Astrocyte of the spinal cord (primary cell): ENCODE measurements around the gene FBXW5.

Experiments
- DNase-seq: peaks from one replicate; pipeline ENCODE4 v3.0.0; 2011; ENCODE audit warnings: low read depth, low spot score
- H3K4me3 ChIP-seq: 2 replicates; pipeline ENCODE4 v1.5.1; 2011; ENCODE audit warnings: low read depth, mild to moderate bottlenecking, low read length, moderate library complexity
- in situ Hi-C: cut with HindIII; loops from 2 replicates; pipeline ENCODE4 v1.10.0; 2017; ENCODE audit warnings: low sequenced_read_pairs
- TF ChIP-seq, protein P1 (sequence below): IDR thresholded peaks from 2 replicates; pipeline ENCODE4 v1.5.1; 2012; ENCODE audit warnings: low read depth, mild to moderate bottlenecking, low read length, inconsistent platforms

The FBXW5 gene

DNA sequence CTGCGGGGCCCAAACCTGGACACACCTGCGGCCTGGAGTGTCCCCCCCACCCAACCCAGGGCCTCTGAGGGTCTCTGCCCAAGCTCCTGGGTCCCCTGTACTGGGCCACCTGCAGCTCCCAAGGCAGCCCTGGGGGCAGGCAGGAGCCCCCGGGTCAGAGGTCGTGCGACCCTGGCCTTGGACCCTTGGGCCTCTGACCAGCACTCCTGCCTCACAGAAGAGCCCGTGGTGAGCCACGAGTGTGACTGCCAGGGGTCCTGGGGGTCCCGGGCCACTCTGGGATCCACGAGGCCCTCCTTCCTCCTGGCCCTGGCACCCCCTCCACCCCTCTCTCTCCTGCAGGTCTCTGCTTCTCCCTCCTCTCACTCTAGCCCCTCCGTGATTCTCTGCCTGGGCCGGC lies 27.8 kb upstream of the FBXW5 start:
- H3K4me3 ChIP-seq: no peak overlapping the region
- DNase-seq: no peak
- TF ChIP-seq, protein P1, sequence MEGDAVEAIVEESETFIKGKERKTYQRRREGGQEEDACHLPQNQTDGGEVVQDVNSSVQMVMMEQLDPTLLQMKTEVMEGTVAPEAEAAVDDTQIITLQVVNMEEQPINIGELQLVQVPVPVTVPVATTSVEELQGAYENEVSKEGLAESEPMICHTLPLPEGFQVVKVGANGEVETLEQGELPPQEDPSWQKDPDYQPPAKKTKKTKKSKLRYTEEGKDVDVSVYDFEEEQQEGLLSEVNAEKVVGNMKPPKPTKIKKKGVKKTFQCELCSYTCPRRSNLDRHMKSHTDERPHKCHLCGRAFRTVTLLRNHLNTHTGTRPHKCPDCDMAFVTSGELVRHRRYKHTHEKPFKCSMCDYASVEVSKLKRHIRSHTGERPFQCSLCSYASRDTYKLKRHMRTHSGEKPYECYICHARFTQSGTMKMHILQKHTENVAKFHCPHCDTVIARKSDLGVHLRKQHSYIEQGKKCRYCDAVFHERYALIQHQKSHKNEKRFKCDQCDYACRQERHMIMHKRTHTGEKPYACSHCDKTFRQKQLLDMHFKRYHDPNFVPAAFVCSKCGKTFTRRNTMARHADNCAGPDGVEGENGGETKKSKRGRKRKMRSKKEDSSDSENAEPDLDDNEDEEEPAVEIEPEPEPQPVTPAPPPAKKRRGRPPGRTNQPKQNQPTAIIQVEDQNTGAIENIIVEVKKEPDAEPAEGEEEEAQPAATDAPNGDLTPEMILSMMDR: no peak
- in situ Hi-C loops: no loop called here

DNA sequence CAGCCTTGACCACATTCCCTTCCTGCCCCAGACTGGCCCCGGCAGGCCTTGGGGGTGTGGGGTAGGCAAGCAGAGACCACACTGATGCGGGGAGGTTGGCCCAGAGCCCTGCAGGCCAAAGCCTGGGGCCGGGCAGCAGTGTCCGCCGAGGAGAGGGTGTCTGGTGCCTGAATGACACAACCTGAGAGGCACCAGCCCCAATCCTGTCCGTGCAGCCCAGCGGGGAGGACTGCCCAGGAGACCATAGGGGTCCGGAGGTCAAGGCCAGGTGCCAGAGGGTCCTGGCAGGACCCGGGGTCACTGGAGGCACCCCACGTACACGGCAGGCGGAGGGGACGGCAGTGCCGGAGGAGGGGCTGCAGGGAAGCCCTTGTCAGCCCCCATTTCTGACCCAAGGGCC lies 27.2 kb upstream of the FBXW5 start:
- DNase-seq: no peak
- no peak overlapping the region for H3K4me3 ChIP-seq
- TF ChIP-seq, protein P1: no peak
- in situ Hi-C loops: no loop called here

DNA sequence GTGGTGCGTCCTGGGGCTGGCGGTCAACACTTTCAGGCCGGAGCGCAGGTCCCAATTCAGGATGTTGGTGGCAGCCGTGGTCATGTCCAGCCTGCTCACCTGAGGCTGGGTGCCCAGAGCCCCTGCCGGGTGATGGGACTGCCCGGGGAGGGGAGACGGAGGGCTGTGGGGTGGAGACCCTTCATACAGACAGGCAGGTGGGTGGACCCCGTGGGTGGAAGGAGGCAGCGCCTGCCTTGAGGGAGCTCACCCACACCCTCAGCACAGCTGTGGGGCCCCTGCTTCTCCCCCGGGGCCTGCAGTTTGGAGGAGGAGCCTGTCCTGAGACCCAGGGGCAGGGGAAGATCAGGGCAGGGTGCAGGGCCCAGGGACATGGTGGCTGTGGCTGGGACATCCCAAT lies 25.8 kb upstream of the FBXW5 start:
- in situ Hi-C loops: no loop called here
- no peak for DNase-seq
- no peak overlapping the region for H3K4me3 ChIP-seq
- TF ChIP-seq, protein P1: no peak

DNA sequence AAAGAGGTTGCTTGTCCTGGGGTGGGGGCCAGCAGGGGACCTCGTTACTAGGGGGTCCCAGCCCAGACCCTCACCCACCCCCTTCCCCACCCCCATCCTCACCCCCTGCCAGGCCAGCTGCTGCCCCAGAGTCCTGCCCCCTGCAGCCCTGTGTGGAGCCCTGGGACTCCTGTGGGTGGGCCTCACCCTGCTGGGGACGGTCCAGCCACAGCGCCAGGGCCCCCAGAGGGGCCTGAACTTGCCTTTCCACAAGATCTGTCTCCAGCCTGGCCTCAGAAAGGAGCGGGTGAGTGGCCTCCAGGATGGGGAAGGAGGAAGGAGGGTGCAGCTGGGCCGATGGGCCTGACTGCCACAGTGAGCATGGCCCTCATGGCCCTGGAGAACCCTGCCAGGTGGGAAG lies 25.2 kb upstream of the FBXW5 start:
- in situ Hi-C loops: no loop called here
- TF ChIP-seq, protein P1: no peak

DNA sequence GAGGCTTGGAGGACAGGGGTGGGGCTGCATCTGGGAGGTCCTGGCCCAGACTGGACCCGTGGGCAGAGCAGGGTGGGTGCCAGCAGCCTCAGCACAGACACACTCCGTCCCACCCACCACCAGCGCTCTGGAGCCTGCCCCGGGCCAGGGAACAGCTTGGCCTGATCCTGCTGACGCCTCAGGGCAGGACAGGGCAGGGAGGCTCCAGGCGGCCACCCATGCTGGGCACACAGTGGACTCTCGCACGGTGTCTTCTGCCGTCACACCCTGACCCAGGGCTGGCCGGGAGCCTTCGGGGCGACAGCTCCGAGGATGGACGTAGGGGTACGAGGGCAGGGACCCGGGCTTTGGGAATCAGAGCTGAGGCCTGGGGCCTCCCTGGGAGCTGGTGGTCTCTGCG lies 24.6 kb upstream of the FBXW5 start:
- in situ Hi-C loops: no loop called here
- no peak overlapping the region for H3K4me3 ChIP-seq
- TF ChIP-seq, protein P1: no peak
- DNase-seq: no peak

More for the DNA sequence above, 25.2 kb upstream of the FBXW5 start:
- no peak for DNase-seq
- no peak overlapping the region for H3K4me3 ChIP-seq

DNA sequence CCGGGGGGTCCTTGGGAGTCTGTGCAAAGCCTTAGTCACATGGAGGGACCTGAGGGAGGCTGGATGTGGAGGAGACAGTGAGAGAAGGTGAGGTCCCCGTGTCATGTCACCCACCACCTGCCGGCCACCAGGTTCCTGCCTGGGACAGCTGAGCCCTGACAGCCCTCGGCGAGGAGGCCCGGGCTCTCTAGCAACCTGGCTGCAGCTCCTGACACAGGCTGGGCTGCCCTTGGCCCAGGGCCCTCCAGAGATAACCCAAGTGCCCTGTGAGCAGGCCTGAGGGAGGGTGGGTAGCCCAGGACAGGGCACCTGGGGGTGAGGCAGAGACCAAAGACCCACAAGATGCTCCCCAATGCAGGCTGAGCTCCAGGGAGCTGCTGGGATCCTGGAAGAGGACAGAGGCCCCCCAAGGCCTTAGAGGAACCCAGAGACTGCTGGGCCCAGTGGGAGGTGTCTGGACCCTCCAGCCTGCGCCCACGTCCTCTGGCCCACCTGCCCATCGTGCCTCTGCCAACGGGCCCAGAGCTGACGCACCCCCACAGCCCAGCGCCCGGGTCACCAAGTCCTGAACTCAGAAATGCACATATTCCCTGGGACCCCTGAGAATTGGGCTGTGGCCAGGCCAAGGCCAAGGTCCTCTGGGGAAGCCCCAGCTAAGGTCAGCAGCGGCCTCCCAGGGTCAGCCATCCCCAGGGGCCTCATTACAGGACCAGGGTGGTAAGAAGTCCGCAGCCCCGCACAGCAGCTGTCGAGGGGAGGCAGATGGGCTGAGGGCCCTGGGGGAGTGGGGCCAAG lies 24.0 kb upstream of the FBXW5 start:
- DNase-seq: no peak
- no peak overlapping the region for H3K4me3 ChIP-seq
- in situ Hi-C loops: no loop called here
- TF ChIP-seq, protein P1: no peak
